ENCODE data around the gene CTBP2.

DNA sequence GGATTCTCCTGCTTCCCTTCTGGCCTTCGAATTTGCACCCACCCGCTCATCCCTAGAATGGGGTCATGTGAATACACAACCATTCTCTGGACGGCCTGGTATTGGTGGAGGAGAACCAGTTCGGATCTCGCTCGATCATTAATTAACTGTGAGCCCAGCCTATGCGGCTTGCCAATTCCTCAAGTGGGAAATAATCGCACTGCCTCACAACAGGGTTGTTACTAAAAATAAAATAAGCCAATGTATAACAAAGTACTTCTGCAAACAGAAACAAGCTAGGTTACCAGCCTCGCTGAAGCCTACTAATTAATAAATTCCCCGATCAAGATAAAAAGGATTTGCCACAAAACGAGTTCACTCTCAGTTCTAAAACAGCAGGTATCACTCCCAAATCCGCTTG lies 16.2 kb downstream of the CTBP2 start:
- TF ChIP-seq, protein P1, sequence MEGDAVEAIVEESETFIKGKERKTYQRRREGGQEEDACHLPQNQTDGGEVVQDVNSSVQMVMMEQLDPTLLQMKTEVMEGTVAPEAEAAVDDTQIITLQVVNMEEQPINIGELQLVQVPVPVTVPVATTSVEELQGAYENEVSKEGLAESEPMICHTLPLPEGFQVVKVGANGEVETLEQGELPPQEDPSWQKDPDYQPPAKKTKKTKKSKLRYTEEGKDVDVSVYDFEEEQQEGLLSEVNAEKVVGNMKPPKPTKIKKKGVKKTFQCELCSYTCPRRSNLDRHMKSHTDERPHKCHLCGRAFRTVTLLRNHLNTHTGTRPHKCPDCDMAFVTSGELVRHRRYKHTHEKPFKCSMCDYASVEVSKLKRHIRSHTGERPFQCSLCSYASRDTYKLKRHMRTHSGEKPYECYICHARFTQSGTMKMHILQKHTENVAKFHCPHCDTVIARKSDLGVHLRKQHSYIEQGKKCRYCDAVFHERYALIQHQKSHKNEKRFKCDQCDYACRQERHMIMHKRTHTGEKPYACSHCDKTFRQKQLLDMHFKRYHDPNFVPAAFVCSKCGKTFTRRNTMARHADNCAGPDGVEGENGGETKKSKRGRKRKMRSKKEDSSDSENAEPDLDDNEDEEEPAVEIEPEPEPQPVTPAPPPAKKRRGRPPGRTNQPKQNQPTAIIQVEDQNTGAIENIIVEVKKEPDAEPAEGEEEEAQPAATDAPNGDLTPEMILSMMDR (IDR thresholded peaks at IDR 0.05): no peak
- no peak for TF ChIP-seq POLR2A (IDR thresholded peaks at IDR 0.05)
